AG04449 (cell line): ENCODE measurements around the gene KRTAP17-1.

Source experiments
- CTCF ChIA-PET: fragments of 350-600 bp; formaldehyde crosslinking; extraction: SDS; loops from one replicate; lab custom pipeline; 2021; ENCODE audit warnings: antibody characterized with exemption; lab: Yijun Ruan, JAX
- POLR2A ChIA-PET: fragments of 400-600, 350-600 bp; formaldehyde crosslinking; extraction: SDS; loops from one replicate; lab custom pipeline; 2020; ENCODE audit warnings: antibody characterized with exemption, inconsistent platforms; lab: Yijun Ruan, JAX
- DNase-seq: peaks from one replicate; pipeline ENCODE4 v3.0.0-alpha.2; 2010; ENCODE audit warnings: low read depth, low spot score
- H3K4me3 ChIP-seq: 2 replicates; pipeline ENCODE4 v1.5.1; 2011; ENCODE audit warnings: low read depth, mild to moderate bottlenecking, control low read depth, low read length
- CTCF ChIP-seq: IDR thresholded peaks from one replicate; pipeline ENCODE4 v1.5.1; 2011; ENCODE audit warnings: mild to moderate bottlenecking, moderate library complexity, low read length, control low read depth, inconsistent platforms; ENCODE audit not compliant: insufficient read depth; ENCODE audit errors: missing control alignments

The KRTAP17-1 gene

GRCh38 chr17:41302981-41303380 lies 12.5 kb downstream of the KRTAP17-1 start:
- H3K4me3 ChIP-seq = no peak overlapping the region
- CTCF ChIA-PET = interaction anchor here (3.0 kb wide), 1 partner anchor 19 kb away, joined by 13 read pairs; no protein-coding TSS in a partner anchor
- no peak for DNase-seq
- no peak for TF ChIP-seq CTCF
- POLR2A ChIA-PET = no interaction called here

- CTCF ChIA-PET = interaction anchor here (3.0 kb wide), 1 partner anchor 20 kb away, joined by 13 read pairs; no protein-coding TSS in a partner anchor
- POLR2A ChIA-PET = no interaction called here
- no peak for TF ChIP-seq CTCF
- no peak for DNase-seq
- no peak within 1 kb of the TSS for H3K4me3 ChIP-seq
Observed at GRCh38 chr17:41301916-41302901, 13.3 kb downstream of the KRTAP17-1 start, which contains the start of gene KRTAP29-1. Gene KRTAP29-1 (minus strand): TSS chr17:41302851. CDS start chr17:41302851, 0 bp downstream.

- DNase-seq = no peak
- TF ChIP-seq CTCF = no peak
- no peak overlapping the region for H3K4me3 ChIP-seq
- POLR2A ChIA-PET = no interaction called here
- CTCF ChIA-PET = interaction anchor here (1.2 kb wide), 1 partner anchor 21 kb away, joined by 9 read pairs; no protein-coding TSS in a partner anchor
Observed at GRCh38 chr17:41301204-41301790, 14.2 kb downstream of the KRTAP17-1 start.

- no peak overlapping the region for H3K4me3 ChIP-seq
- TF ChIP-seq CTCF = no peak
- CTCF ChIA-PET = no interaction called here
- POLR2A ChIA-PET = no interaction called here
- no peak for DNase-seq
Observed at GRCh38 chr17:41298458-41299135, 16.9 kb downstream of the KRTAP17-1 start.

- ChIA-PET CTCF (no interaction called here), POLR2A (no interaction called here)
- no peak for DNase-seq
- H3K4me3 ChIP-seq = no peak overlapping the region
- TF ChIP-seq CTCF = no peak
Observed at GRCh38 chr17:41296846-41297245, 18.7 kb downstream of the KRTAP17-1 start.

- DNase-seq = no peak
- CTCF ChIA-PET = interaction anchor here (0.8 kb wide), 2 partner anchors 27 to 29 kb away, joined by 3 to 6 read pairs; no protein-coding TSS in a partner anchor
- H3K4me3 ChIP-seq = no peak overlapping the region
- TF ChIP-seq CTCF = no peak
- POLR2A ChIA-PET = no interaction called here
Observed at GRCh38 chr17:41294016-41294415, 21.5 kb downstream of the KRTAP17-1 start.
